OCI-LY1 (cell line): ENCODE results near the gene CRLF3.

Source experiments
- CTCF ChIP-seq: fragments of 200-600 bp; sonication (generic), shearing (Covaris generic); IDR thresholded peaks from 2 replicates; pipeline ENCODE4 v1.5.1; 2017; ENCODE audit warnings: mild to moderate bottlenecking, antibody characterized with exemption, low read length, moderate library complexity, mixed read lengths
- EZH2 ChIP-seq: fragments of 200-600 bp; sonication (generic), shearing (Covaris generic); IDR thresholded peaks from 2 replicates; pipeline ENCODE4 v1.8.0; 2017; ENCODE audit warnings: borderline replicate concordance, mixed run types, mild to moderate bottlenecking, antibody characterized with exemption, low read length, moderate library complexity, mixed read lengths

- TF ChIP-seq CTCF (no peak), EZH2 (no peak)
These were observed 29.7 kb upstream of the CRLF3 start for GRCh38 chr17:30854146-30854545.
